Measurements from ENCODE around the gene MYO18B.

MYO18B gene

GRCh38 chr22:25922141-25922540 is 180.2 kb downstream of the MYO18B start:
- TF ChIP-seq EZH2 (optimal IDR thresholded peaks at IDR 0.05; ENCODE audit: low read depth, low read length) (no peak), EZH2phosphoT487 (IDR thresholded peaks at IDR 0.05; ENCODE audit: low read length) (no peak), CTCF (IDR thresholded peaks at IDR 0.05; ENCODE audit: low read length) (no peak)
- H3F3A ChIP-seq (ENCODE audit: insufficient read depth, low read length): no peaks in the 10 kb centered on the region
- no peak for DNase-seq
- H3K27me3 ChIP-seq (replicated peaks; ENCODE audit: insufficient read depth, low read length): peaks cover 71% of the 10 kb centered on the region
- H3K36me3 ChIP-seq (replicated peaks; ENCODE audit: insufficient read depth, low read length): no peaks in the 10 kb centered on the region
- H2AFZ ChIP-seq (ENCODE audit: low read length): no peak overlapping the region
- no peaks in the 10 kb centered on the region for H3K79me2 ChIP-seq (ENCODE audit: low read length)
- no peaks in the 10 kb centered on the region for H4K20me1 ChIP-seq (ENCODE audit: insufficient read depth, low read length)
- H3K9ac ChIP-seq (ENCODE audit: low read length): no peak overlapping the region
- no peak overlapping the region for H3K4me2 ChIP-seq (ENCODE audit: low read depth, low read length)
- H3K4me3 ChIP-seq (ENCODE audit: low read length): no peak overlapping the region
- no peak overlapping the region for H3K27ac ChIP-seq (ENCODE audit: low read length)
- H3K4me1 ChIP-seq (ENCODE audit: low read length): no peaks in the 10 kb centered on the region
- H3K9me2 ChIP-seq (replicated peaks; ENCODE audit: insufficient read depth, low read length): no peaks in the 10 kb centered on the region
- H3K9me3 ChIP-seq (replicated peaks; ENCODE audit: insufficient read depth, low read length): no peaks in the 10 kb centered on the region

- no peak for TF ChIP-seq EZH2 (optimal IDR thresholded peaks at IDR 0.05; ENCODE audit: low read depth, low read length)
- TF ChIP-seq EZH2phosphoT487 (IDR thresholded peaks at IDR 0.05; ENCODE audit: low read length): no peak
- TF ChIP-seq CTCF (IDR thresholded peaks at IDR 0.05; ENCODE audit: low read length): no peak
- peaks cover 68% of the 10 kb centered on the region for H3K27me3 ChIP-seq (replicated peaks; ENCODE audit: insufficient read depth, low read length)
- no peak overlapping the region for H3K4me2 ChIP-seq (ENCODE audit: low read depth, low read length)
These were observed 181.9 kb downstream of the MYO18B start for GRCh38 chr22:25923914-25924313.

DNA sequence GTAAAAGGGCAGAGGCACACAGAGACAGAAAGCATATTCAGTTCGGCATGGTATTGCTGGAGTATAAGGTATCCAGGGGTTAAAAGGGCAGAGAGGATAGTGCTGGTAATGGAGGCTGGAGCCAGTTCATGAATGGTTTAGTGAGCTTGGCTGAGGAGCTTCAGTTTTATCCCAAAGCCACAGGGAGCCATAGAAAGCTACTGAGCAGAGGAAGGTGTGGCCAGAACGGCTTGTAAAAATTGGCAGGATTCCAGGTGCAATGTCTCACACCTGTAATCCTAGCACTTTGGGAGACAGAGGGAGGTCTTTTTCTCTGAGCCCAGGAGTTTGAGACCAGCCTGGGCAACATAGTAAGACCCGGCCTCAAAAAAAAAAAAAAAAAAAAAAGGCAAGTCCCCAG is 186.1 kb downstream of the MYO18B start:
- H2AFZ ChIP-seq (ENCODE audit: low read length): no peak overlapping the region
- H3K79me2 ChIP-seq (ENCODE audit: low read length): no peaks in the 10 kb centered on the region
- H3K4me1 ChIP-seq (ENCODE audit: low read length): no peaks in the 10 kb centered on the region
- H3F3A ChIP-seq (ENCODE audit: insufficient read depth, low read length): no peaks in the 10 kb centered on the region
- no peak overlapping the region for H3K9ac ChIP-seq (ENCODE audit: low read length)
- no peak overlapping the region for H3K4me2 ChIP-seq (ENCODE audit: low read depth, low read length)
- TF ChIP-seq EZH2phosphoT487 (IDR thresholded peaks at IDR 0.05; ENCODE audit: low read length) (no peak), CTCF (IDR thresholded peaks at IDR 0.05; ENCODE audit: low read length) (no peak), EZH2 (optimal IDR thresholded peaks at IDR 0.05; ENCODE audit: low read depth, low read length) (no peak)
- no peak for DNase-seq
- peaks cover 81% of the 10 kb centered on the region for H3K27me3 ChIP-seq (replicated peaks; ENCODE audit: insufficient read depth, low read length)
- no peak overlapping the region for H3K27ac ChIP-seq (ENCODE audit: low read length)
- no peak overlapping the region for H3K4me3 ChIP-seq (ENCODE audit: low read length)
- H3K9me2 ChIP-seq (replicated peaks; ENCODE audit: insufficient read depth, low read length): no peaks in the 10 kb centered on the region
- no peaks in the 10 kb centered on the region for H4K20me1 ChIP-seq (ENCODE audit: insufficient read depth, low read length)
- H3K9me3 ChIP-seq (replicated peaks; ENCODE audit: insufficient read depth, low read length): no peaks in the 10 kb centered on the region
- H3K36me3 ChIP-seq (replicated peaks; ENCODE audit: insufficient read depth, low read length): no peaks in the 10 kb centered on the region

More at GRCh38 chr22:25923914-25924313, 181.9 kb downstream of the MYO18B start:
- Histone ChIP-seq H3K27ac (ENCODE audit: low read length) (no peak overlapping the region), H3K36me3 (replicated peaks; ENCODE audit: insufficient read depth, low read length) (no peaks in the 10 kb centered on the region), H3K4me1 (ENCODE audit: low read length) (no peaks in the 10 kb centered on the region), H4K20me1 (ENCODE audit: insufficient read depth, low read length) (no peaks in the 10 kb centered on the region), H3K9me3 (replicated peaks; ENCODE audit: insufficient read depth, low read length) (no peaks in the 10 kb centered on the region), H3K9me2 (replicated peaks; ENCODE audit: insufficient read depth, low read length) (no peaks in the 10 kb centered on the region), H3K79me2 (ENCODE audit: low read length) (no peaks in the 10 kb centered on the region), H3F3A (ENCODE audit: insufficient read depth, low read length) (no peaks in the 10 kb centered on the region), H2AFZ (ENCODE audit: low read length) (no peak overlapping the region), H3K4me3 (ENCODE audit: low read length) (no peak overlapping the region), H3K9ac (ENCODE audit: low read length) (no peak overlapping the region)
- DNase-seq: no peak
